Body of pancreas (tissue), 4 donors: Measurements from ENCODE around the gene UGT1A4.

Source experiments
- CTCF ChIP-seq, 7 experiments: fragments of 450-650 bp in 4 of 7; fragments of 200-600 bp in 3 of 7; sonication (generic) in 3 of 7; IDR thresholded peaks; one replicate each; pipeline ENCODE4 v1.5.1; 2016 to 2019; ENCODE audit warnings: antibody characterized with exemption in 7 of 7
- POLR2A ChIP-seq, 3 donors: fragments of 450-650 bp; IDR thresholded peaks; one replicate each; pipeline ENCODE4 v1.6.1; 2016; ENCODE audit warnings: antibody characterized with exemption in 3 of 3, mild to moderate bottlenecking in 2 of 3

GRCh38 chr2:233820774-233821105, 102.2 kb downstream of the UGT1A4 start:
- TF ChIP-seq CTCF (IDR thresholded peaks at IDR 0.05), result no peak
- TF ChIP-seq POLR2A (IDR thresholded peaks at IDR 0.05), result no peak
